GM18499 (cell line): ENCODE measurements around the gene ANP32B.
"Not testable (repeated sequence)": the region's sequence is repeated elsewhere in the genome, so short reads cannot be mapped to it uniquely, and the experiment has no call there.

Source experiments
- ATAC-seq: cut with Tn5 transposase; IDR thresholded peaks from one replicate; pipeline ENCODE4 v1.9.1; 2021; ENCODE audit warnings: moderate number of reproducible peaks; ENCODE audit not compliant: insufficient read depth, unreplicated experiment

The ANP32B gene

DNA sequence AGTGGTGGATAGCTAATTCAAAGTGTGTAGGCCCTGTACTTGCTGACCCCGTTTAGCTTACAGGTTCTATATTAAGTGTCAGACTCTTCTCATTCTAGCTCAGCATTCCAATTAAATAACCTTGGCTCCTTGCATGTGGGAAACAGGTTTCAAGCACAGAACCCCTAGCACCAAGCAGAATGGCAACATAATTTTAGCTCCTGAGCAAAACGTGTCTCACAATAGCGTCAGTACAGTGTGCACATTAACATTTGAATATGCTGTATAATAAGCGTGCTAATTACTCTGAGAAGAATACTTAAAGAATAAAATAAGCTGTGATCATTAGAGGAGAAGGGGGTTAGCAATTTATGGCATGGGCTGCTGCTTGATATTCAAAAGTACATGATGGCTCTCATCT, 21.0 kb upstream of the ANP32B start:
- no peak for ATAC-seq

- ATAC-seq: no peak
Measured at GRCh38 chr9:97962575-97962974, 20.6 kb upstream of the ANP32B start.

- ATAC-seq: no peak
Measured at GRCh38 chr9:97963232-97963631, 19.9 kb upstream of the ANP32B start.

- ATAC-seq: no peak
Measured at GRCh38 chr9:97964901-97965300, 18.2 kb upstream of the ANP32B start.

- no peak for ATAC-seq
Measured at GRCh38 chr9:97966493-97966892, 16.6 kb upstream of the ANP32B start.

- ATAC-seq: no peak
Measured at GRCh38 chr9:97969014-97969413, 14.1 kb upstream of the ANP32B start.

DNA sequence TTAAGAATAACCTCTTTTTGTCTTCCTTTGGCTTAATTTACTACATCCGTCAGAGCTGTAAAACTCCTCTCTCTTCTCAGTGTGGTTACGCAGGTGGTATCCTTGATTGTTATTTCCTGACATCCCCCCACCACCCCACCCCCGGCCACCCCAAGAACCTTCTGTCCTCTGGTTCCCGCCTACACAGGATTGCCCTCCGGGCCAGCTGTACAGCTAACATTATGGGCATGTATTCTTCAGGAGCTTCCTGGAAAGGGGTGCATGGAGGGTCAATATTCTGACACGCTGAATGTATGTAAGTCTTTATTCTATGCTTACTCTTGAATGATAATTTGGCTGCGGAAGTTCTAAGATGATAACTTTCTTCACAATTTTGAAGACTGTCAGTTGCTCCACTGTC, 13.0 kb upstream of the ANP32B start:
- no peak for ATAC-seq

- ATAC-seq: no peak
Measured at GRCh38 chr9:97972753-97973152, 10.4 kb upstream of the ANP32B start.

DNA sequence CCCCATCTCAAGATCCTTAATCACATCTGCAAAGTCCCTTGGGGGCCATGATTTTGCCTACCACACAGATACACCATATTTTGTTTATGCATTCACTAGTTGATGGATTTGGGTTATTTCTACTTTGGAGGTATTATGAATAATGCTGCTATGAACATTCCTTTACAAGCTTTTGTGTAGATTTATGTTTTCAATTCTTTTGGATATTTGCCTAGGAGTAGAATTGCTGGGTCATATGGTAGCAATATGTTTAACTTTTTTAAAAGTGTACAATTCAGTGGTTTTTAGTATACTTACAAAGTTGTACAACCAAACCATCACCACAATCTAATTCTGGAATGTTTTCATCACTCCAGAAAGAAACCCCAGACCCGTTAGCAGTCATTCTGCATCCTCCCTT, 7.8 kb upstream of the ANP32B start:
- no peak for ATAC-seq

DNA sequence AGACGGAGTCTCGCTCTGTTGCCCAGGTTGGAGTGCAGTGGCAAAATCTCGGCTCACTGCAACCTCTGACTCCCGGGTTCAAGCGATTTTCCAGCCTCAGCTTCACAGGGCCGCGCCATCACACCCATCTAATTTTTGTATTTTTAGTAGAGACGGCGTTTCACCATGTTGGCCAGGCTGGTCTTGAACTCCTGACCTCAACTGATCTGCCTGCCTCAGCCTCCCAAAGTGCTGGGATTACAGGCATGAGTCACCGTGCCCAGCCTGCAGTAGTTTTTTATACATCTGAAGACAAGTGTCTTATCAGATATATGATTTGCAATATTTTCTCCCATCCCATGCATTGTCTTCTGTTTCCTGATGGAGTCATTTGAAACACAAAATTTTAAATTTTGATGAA, 6.5 kb upstream of the ANP32B start:
- ATAC-seq: not testable (repeated sequence)

GRCh38 chr9:97978371-97979130, 4.6 kb upstream of the ANP32B start:
- ATAC-seq: no peak

DNA sequence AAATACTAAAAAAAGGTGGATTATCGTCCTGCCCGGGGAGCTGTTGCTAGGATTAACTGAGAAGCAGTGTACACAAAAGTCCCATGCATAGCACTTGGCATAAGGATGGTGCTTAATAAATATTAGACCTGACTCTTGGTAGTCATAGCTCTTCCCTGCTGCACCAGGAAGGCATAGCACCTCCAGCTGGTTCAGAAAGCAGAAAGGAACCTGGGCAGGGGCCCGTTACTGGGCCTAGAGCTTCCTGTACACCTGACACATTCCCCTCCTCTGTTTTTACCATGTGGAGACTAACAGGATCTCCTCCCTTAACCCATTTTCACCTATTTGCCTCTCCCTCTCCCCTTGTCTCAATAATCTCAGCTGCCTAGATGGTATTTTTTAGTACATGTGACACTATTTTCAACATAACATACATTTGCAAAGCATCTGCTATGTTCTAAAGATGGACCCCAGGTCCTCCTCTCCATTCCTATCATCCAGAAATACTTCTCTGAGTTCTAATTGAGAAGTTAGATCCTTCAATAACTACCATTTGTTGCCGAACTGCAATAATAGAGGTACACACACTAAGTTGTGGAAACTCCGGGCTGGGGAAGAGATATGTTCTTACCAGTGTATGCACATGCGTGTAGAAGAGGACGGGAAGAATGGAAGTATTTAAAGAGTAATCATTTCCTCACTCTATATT, 3.2 kb upstream of the ANP32B start:
- no peak for ATAC-seq

GRCh38 chr9:97980479-97980803, 2.7 kb upstream of the ANP32B start:
- no peak for ATAC-seq

DNA sequence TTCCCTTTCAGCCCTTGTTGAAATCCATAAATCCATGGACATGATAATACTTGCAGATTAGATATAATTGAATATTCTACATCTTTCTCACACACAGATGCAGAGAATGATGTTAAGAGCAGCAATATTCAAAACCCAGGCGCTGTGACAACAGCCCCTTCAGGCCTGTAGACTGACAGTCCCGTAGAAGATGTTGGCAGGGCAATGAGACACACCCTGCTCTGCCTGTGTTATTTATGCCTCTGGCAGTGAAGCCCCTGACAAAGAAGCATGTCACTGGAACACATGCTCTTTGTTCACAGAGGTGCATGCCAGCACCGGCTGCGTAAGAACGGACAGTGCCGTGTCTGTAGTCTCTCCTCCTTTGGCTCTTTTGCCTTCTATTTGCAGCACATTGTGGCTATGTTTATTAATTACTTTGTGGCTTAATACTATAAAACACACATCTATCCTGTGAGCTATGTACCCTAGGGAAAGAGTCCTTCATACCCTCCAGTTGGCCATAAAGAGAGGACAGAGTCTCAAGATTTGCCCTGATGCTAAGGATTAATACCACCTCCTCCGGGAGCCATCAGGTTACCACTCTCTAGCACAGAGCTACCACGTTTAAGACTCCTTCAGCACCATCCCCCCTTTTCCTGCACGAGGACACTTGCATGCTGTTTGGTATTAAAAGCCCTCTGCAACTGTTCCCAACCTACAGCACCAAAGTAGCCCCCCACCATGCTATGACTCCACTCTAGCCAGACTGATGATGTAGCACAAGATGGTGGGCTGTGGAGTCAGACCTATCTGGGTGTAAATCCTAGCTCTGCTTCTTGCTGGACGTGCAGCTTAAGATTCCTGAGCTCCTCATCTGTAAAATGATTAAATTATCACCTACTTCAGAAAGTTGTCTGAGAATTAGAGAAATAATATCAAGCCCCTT, 2.0 kb upstream of the ANP32B start:
- no peak for ATAC-seq

DNA sequence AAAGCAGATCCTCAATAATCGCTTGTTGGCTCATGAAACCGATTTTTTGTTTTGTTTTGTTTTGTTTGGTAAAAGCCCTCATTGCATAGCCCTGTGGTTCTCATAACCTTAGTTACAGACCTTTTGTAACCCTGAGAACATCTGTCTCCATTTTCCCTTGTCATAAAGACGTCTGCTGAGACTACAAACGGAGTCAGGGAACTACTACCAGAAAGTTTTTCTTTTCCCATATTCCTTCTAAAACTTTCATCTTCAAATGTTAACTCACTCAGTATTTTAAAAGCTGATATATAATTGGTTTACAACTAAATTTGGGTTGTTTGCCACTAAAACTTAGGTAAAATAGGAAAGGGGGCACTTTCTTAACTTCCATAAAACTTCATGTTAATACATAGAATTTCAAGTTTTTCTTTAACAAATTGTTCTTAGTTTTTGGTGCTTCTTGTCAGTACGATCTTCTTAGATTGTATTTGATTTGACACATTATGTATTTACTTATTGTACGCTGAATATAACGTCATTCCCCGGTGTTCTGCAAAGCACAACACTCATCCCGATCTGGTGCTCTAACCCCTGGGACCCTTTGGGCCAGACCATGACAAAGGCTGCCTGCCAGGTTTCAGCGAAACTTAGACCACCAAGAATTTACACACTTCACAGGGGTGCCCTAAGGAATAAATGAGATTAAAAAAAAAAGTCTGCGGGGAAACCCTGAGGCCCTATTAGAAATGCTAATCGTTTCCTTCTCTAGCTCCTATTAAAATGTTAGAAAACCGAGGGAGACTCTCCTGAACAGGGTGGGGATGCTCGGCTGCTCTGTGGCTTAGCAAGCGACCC, 1.1 kb upstream of the ANP32B start:
- ATAC-seq: no peak

GRCh38 chr9:97983589-97984187, 547 bp downstream of the ANP32B start:
- ATAC-seq: no peak

GRCh38 chr9:97984188-97985057, 1.3 kb downstream of the ANP32B start:
- no peak for ATAC-seq

GRCh38 chr9:97985058-97985861, 2.1 kb downstream of the ANP32B start:
- no peak for ATAC-seq
